Head of caudate nucleus (tissue), 42 donors: ENCODE measurements around the gene PRR35.
A peak's percentile ranks its signal among the peaks of the same experiment; 100 is the strongest.
"Not testable (repeated sequence)": the region's sequence is repeated elsewhere in the genome, so short reads cannot be mapped to it uniquely, and the experiment has no call there.

Experiments used
- DNase-seq, 42 donors: peaks; one replicate each; pipeline versions ENCODE4 v3.0.0 to v3.0.0-alpha.2; 2020 to 2021; ENCODE audit warnings: mixed read lengths in 7 of 42
- intact Hi-C: fragments of 100-400 bp; cut with DNase I; formaldehyde crosslinking; loops from one replicate; pipeline ENCODE4 v1.15.0; 2022

PRR35 gene

DNA sequence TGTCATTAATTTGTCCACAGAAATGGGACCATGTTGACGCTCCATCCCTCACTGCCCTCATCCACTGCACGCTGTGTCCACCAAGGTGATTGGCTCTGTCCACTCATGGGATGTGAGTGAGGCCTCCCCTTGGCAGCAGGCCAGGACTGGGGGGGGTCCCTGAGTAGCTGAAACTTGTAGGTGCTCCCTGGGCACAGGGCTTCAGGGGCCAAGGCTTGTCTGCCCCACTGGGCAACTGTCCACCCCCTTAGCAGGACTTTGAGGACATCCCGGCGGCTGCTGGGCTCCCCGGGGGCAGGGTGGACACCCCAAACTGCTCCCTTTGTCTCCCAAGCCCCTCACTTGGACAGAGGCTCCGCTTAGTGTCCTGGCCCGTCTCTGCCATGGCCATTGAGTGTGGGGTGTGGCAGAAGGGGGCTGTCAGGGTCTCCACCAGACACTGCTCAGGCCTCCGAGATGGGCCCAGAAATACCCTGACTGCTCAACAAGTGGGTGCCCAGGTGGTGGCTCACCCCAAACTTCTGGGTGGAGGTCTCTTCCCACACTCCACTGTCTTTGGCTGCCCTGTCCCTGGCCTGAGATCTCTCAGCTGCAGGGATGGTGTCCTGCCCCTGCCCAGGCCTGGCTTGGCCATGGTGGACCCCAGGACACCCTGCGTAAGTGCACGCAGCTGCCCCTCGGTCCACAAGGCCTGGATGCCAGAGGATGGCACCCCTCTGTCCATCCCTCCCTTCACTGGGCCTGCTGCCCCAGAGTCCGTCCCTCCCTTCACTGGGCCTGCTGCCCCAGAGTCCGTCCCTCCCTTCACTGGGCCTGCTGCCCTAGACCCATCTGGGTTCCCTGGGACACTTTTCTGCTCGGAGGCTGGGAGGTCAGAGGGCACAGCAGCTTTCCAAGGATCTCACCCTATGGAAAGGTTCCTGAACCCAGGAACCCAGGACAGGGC is 26.7 kb downstream of the PRR35 start:
- peak in 4 of 42 donors; percentile 50 to 61 (median 53) for DNase-seq
- intact Hi-C loops: no loop called here

DNA sequence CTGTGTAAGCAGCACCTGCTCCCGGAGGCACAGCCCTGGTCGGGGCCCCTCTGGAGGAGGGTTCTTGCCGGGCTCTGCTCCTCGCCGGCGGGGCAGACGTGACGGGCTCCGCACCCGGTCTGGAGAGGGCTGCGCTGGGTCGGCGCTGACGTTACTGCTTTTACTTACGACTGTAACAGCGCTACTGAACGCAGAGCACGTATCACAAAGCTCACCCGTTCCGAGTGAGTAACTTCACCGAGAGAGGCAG is 28.4 kb downstream of the PRR35 start:
- DNase-seq: peak in 14 of 42 donors; percentile 32 to 58 (median 42)

DNA sequence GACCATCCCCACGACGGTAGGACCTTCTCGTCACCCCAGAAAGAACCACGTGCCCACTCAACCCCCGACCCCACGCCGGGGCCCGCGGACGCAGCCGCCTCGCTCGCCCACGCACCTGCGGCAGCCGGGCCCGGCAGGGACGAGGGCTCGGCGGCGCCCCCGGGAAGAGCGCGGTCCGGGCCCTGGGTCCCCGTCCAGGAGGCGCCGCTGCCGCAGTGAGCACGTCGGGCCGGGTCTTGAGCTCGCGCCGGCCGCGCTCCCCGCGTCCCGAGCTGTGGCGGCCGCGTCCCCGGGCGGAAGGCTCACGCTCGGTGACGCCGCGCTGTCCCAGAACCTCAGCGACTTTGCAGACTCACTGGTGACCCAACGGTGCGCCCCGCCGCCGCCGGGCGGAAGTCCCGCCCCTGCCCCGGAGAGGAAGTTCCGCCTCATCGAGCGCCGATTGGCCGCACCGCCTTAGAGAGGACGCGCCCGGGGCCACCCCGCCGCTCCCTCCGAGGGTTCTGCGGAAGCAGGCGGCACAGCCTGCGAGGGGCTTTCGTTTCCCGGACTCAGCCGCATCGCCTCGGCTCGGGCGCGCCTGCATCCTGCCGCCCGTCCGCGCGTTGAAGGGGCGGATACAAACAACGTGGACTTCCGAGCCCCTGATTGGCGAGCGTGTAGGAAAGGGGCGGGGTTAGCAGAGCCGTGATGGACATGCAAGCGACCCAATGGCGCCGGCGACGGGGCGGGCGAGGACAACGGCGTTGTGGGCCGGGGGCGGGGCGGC is 28.9 kb downstream of the PRR35 start:
- intact Hi-C loops: no loop called here

More for the DNA sequence above, 28.4 kb downstream of the PRR35 start:
- intact Hi-C loops: no loop called here

DNA sequence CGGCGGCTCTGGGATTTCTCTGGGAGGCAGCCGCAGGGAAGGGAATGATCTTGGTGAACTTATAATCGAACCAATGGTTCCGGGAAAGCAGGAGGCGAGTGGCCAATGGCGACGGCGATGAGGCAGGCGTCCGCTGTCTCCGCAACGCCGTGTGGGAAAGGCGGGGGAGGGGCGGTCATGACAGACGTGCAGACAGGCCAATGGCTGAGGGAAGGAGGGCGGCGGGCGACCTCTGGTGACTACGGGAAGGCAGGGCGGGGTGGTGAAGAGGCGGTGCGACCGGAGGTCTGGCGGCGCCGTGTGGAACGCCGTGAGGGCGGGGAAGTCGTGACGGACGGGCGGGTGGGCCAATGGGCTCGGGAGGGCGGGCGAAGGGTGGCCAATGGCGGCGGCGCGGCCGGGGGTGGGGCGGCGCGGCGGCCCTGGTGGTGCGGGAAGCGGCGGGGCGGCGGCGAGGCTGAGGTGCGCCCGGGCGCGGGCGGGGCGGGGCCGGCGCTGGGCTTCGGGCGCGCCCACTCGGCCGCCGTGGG is 29.5 kb downstream of the PRR35 start, which contains the start of gene RAB40C:
Gene RAB40C, plus strand, starts transcription at position 409 of the 530 bp plus-strand sequence. CDS start 226 bp downstream, outside the sequence.
- intact Hi-C loops: no loop called here
- DNase-seq: peak; percentile 98 to 100 (median 99)

More for the DNA sequence above, 28.9 kb downstream of the PRR35 start:
- peak; percentile 97 to 99 (median 98) for DNase-seq

DNA sequence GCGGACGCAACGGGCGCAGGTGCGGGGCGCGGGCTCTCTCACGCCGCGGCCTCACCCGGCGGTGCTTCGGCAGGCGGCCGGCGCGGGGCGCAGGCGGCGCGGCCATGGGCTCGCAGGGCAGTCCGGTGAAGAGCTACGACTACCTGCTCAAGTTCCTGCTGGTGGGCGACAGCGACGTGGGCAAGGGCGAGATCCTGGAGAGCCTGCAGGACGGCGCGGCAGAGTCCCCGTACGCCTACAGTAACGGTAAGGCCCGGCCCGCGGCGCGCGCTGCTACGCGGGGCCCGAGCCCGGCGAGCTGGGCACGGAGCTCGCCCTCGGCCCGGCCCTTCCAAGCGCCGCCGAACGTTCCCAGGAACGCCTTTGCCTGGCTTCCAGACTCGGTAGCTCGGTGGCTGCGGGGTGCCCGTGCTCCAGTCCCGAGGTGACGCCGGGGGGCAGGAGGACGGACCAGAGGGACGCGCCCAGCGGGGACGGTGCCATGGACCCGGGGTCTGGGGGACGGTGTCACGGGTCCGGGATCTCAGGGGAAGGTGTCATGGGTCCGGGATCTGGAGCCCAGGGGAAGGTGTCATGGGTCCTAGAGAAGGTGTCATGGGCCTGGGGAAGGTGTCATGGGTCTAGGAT is 30.1 kb downstream of the PRR35 start:
- intact Hi-C loops: no loop called here
- DNase-seq: peak in 1 of 42 donors; percentile 37

DNA sequence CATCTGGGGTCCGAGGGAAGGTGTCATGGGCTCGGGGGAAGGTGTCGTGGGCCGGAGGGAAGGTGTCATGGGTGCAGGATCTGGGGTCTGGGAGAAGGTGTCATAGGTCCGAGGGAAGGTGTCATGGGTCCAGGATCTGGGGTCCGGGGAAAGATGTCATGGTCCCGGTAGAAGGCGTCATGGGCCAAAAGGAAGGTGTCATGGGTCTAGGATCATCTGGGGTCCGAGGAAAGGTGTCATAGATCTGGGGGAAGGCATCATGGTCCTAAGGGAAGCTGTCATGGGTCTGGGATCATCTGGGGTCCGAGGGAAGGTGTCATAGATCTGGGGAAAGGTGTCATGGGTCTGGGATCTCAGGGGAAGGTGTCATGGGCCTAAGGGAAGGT is 30.6 kb downstream of the PRR35 start:
- no peak for DNase-seq
- intact Hi-C loops: no loop called here

DNA sequence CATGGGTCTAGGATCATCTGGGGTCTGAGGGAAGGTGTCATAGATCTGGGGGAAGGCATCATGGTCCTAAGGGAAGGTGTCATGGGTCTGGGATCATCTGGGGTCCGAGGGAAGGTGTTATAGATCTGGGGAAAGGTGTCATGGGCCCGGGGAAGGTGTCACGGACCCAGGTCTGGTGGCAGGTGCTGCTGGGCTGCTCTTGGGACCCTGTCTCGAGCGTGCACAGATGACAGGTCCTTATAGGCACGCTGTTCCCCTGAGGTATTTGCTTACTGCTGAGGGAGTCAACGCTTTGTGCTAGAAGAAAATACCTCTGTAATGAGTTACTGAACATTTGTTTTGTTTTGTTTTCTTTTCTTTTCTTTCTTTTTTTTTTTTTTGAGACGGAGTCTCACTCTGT is 31.0 kb downstream of the PRR35 start:
- intact Hi-C loops: no loop called here
- no peak for DNase-seq

DNA sequence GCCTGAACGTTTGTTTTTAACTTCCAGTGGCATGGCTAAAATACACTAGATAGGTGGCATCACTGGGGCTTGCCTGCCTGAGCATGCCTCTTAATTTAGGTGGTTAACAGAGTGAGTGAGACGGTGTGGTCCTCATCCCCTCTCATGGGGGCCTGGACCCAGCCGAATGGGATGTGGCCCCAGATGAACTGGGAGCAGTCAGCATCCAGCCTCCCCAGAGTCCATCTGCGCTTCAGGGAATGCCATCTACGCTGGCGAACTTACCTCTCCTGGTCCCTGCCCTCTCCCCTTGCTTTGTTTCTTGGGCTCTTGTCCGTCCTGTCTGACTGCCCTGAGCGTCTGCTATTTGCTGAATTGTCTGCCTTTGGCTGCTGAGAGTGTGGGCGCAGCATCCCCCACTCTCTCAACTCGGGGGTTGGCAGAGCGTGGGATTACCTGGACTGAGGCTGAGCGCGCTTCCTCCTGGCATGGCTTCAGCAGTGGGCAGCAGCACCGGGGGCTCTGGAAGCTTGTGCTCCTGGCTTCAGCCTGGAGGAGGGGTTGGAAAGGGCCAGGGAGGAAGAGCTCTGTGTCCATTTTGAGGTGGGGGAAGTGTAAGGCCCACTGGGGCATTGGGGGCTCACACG is 31.8 kb downstream of the PRR35 start:
- intact Hi-C loops: no loop called here
- no peak for DNase-seq

DNA sequence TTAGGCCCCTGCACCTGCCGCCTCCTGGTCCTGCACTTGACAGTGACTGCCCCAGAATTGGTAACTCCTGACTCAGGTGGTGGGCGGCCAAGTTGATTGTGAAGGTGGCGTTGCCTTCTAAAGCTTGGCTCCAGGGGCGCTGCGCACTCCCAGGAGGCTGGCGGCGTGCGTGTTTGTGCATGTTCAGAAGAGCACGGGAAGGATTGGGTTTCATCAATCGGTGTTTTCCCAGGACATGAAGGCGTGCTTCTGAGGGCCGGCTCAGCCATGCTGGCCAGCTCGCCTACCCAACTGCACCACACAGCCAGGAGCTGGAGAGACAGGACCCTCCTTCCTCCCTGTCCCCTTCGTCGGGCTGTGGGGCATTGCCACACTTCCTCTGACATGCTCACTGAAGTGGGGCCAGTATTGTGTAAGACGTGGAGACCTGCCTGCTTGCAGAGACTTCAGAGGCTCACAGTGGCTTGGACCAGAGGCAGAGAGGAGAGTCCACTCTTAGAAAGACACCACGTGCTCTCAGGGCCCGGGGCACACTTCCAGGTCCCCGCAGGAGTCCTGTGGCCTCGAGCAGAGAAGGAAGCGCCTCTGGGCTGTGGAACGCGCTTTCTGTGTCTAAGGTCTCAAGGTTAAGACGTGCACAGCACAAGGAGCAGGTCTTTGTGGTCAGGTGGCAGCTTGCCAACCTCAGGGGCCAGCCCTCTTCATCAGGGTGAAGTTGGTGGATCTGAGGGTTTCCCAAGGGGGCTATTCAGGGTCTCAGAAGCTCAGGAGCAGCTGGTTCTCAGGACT is 32.5 kb downstream of the PRR35 start:
- peak; percentile 60 to 95 (median 81) for DNase-seq
- intact Hi-C loops: no loop called here

DNA sequence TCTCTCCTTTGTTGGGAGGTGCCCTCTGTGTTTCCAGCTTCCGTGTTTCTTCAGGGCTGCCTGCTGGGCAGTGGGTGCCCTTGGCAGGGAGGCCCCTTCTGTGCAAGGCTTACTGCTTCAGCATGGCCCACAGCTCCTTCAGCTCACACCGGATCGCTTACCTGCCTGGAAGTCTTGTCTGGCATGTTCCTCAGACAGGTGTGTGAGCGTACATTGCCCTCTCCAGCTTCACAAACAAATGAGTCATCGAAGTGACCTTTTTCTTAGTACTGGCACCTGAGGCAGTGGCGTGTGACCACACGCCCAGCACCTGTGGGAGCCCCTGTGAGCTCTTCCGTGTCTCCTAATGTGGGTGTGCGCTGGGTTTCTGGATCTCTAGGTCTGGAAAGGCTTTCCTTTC is 33.2 kb downstream of the PRR35 start:
- intact Hi-C loops: no loop called here

DNA sequence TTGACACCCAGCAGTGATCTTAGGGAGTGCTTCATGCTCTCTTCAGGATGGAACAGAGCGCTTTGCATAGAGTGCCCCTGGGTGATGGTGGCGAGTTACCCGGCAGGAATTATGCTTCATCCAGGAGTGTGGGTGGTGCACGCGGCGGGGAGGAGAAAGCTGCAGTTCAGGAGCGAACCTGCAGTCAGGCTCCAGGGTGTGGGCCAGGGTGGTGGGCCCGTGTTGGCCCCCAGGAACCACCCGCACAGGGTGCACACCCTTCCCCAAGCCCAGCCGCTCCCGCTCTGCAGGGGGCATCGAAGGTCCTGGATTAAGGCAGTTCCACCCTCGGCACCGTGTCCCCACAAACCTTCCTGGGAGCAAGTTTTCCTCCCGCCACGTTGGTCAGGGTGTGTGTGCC is 33.6 kb downstream of the PRR35 start:
- peak in 13 of 42 donors; percentile 33 to 71 (median 54) for DNase-seq
- intact Hi-C loops: no loop called here

More for the DNA sequence above, 33.2 kb downstream of the PRR35 start:
- no peak for DNase-seq

DNA sequence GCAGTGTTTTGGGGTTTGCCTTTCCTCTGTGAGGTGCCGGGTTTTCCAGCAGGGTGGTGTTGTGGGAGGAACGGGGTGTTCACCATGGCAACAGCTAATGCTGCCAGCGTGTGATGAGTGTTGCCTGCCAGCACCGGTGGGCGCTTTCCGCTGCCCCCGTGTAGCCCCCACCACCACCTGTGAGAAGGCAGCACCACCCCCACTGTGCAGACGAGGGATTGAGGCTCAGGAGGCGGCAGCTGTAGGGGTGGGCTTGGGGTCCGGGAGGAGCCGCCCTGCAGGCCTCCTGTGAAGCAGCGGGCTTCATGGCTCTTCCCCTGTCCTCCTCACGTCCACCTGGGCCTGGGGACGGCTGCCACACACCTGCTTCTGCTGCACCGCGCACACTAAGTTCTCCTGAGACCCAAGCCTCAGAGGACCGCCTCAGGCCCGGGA is 34.9 kb downstream of the PRR35 start:
- DNase-seq: peak in 35 of 42 donors; percentile 34 to 86 (median 61)
- intact Hi-C loops: no loop called here

DNA sequence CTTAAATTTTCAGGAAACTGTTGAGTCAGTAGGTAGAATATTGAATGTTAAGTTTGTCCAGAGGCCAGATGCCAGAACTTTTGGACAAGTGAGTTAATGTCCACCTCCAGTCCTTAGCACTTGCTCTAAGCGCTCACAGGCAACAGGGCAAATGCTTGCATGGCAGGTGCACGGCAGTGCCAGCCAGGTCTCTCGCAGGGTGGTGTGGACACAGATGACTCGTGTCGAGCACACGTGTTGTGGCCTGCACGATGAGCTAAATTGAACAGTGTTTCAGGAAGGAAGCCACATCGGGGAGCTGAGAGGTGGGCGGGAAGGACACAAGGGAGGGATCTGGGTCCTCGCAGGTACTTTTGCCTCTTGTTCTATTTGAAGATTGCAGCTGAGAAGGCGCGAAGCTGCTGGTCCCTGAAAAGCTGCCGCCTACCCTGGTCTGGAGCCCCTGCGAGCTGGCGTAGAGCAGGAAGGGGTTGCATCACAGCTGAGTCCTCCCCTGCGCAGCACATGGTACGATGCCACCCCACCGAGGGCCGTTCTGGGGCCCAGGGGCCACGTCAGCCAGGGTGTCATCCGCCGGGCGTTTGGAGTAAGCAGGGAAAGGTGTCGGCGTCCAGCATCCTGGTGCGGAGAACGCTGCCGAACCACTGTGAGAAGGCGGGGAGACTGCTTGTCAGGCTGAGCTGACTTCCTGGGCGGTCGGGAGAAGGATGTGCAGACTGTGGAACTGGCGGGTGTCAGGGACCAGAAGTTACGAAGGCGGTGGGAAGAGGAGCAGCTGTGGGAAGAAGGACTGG is 35.9 kb downstream of the PRR35 start:
- peak in 7 of 42 donors; percentile 28 to 69 (median 46) for DNase-seq
- intact Hi-C loops: no loop called here

DNA sequence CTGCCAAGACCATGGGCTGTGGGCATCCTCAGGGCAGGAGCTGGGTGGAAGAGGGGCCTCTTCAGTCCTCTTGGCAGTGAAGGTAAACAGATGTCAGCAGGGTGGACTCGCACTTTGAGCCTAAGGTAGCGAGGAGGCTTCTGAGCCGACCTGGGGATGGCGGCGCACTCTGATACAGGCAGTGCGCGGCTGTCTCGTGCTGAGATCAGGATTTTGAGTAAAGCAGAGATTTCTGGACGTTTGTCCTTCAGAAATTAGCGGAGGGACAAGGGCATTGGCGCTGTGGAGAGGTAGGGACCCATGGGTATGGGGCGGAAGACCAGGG is 36.5 kb downstream of the PRR35 start:
- intact Hi-C loops: no loop called here
- no peak for DNase-seq

DNA sequence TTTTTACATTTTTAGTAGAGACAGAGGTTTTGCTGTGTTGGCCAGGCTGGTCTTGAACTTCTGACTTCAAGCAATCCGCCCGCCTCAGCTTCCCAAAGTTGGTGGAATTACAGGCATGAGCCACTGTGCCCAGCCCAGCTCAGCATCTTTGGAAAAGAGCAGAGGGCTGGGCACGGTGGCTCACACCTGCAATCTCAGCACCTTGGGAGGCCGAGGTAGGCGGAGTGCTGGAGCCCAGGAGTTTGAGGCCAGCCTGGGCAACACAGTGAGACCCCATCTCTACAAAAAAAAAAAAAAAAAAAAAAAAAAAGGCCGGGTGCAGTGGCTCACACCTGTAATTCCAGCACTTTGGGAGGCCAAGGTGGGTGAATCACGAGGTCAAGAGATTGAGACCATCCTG is 37.5 kb downstream of the PRR35 start:
- DNase-seq, intact Hi-C loops: not testable (repeated sequence)

DNA sequence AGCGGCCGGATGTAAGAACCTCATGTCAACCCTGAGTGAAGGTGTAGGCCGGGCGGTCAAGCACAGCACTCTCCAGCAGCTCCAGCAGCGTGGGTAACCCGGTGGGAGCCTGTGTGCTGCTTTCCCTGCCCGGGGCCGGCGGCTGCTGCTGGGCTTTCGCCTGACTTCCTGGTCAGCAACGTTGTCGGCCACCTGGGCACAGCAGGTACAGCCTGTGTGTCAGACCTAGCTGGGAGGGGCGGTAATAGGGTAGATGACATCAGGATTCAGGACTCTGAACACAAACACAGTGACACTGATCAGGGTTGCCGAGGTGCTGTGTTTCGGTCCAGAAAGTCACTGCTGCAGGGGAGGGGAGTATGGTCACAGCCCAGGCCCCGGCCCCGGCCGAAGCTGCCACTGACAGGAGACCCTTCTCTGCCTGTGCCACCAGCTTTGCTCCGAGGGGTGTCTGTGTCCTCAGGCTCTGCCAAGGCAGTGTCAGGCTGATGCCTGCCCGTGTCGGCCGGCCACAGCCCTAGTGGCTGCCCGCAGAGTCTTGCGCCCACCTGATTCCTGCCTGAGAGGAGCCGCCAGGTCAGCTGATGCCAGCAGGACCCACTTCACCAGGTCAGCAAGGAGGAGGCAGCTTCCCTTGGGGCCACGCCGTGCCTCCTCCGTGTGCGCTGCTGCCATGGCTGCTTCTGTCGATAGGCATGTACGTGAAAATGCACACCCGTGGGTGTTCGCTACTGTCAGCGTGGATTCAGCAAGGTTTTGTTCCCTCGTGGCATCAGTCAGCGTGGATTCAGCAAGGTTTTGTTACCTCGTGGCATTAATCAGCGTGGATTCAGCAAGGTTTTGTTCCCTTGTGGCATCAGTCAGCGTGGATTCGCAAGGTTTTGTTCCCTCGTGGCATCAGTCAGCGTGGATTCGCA is 38.9 kb downstream of the PRR35 start:
- peak in 5 of 42 donors; percentile 28 to 76 (median 62) for DNase-seq
- intact Hi-C loops: no loop called here
